ENCODE data around the gene GRIK1.

GRIK1 gene

DNA sequence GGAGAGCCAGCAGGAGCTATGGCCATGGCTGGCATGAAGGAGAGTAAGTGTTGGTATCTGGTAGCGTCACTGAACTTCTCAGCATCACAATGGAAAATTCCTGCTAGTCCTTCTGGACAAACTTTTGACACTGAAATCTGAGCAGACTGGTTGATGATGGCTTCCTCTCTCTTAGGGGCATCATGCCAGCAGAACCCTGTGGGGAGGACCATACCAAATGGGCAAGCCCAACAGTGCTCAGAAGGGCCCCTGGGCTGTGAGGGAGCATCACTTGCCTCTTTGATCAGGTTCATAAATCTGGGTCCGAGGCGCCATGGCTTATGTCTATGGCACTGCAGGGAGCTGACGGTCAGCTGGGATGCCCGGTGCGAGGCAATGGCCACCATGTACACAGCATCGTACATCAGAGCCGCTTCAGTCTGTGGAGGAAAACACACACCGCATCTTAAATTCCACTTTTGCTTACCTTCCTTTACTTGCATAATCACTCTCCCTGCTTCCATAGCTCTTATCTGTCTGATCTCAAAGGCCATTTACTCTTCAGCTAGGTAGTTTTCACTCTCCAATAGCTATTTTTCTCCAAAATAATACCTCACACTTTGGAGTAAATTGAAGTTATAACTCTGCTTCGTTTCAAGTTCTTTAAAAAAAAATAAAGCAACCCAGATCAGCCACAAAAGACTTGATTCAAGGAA, 297.1 kb downstream of the GRIK1 start:
- no peak for DNase-seq (ENCODE audit: low read depth, low spot score)

DNA sequence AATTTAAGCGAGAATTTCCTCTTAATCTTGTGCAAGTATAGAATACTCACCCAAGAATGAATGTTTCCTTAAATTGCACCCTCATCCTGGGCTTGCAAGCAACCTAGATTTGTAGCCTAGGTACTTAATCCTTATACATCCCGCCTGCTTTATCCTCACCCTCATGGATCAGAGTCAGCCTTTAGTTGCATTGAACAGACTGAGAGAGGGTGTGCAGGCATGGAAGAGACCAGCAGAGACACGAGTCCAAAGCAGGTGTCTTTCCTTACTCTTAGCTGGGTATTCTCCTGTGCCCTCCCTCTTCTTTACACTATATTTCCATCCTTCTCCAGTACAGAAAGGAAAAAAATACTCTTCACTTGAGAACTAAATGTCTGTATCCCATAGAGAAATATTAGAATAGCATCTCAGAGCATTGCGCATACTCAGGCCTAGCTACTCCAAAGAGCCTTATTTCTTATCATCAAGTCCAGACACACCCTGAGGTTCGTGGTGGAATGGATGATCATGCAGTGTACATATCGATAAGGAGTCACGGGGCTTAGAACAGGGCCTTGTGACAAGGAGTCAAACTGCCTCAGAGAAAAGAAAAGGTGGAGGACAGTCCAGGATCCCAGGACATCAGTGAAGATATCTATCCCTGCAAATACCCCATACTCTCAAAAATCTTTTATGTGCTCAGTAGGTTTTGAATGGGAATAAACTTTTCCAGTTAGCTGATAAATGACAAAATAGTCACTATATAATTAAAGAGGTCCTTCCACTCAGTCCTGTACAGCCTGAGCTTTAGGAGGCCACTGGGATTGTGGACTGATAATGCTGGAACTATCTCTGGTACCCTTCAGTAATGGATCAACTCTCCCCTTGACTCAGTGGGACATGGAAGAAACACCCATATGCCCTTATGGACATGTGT, 297.9 kb downstream of the GRIK1 start:
- DNase-seq (ENCODE audit: low read depth, low spot score) = no peak

GRCh38 chr21:29641001-29641634, 298.7 kb downstream of the GRIK1 start:
- DNase-seq (ENCODE audit: low read depth, low spot score) = no peak

GRCh38 chr21:29640080-29640508, 299.7 kb downstream of the GRIK1 start:
- DNase-seq (ENCODE audit: low read depth, low spot score) = no peak

DNA sequence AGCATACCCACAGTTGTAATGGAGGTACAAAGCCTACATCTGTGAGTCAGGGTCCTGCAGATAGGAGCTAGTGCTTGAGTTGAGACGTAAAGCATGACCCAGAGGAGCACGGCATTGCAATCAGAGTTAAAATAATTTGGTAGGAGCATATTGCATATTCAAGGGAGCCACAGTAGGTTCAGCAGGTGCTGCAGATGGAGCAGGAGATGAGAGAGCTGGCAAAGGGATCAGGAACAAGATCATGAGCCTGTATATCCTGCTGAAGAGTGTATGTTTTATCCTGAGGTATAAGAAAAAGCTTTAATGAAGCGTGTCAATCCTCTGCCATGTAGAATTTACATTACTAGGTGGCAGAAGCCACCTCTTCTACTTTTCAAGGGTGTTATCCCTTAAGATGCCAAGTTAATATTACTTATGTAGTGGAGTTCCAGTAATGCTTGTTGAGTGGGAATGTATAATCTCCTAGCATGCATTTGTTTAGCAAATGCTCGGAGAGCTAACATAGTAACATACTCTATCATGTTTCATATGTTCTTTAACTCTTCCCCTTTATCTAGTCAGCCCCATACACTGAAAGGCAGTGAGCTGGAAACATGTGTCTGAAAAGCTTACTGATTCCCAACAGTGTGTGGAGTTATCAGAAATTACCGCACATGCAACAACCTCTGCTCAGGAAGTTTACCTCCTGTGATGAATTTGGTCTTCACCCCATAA, 300.3 kb downstream of the GRIK1 start:
- no peak for DNase-seq (ENCODE audit: low read depth, low spot score)

DNA sequence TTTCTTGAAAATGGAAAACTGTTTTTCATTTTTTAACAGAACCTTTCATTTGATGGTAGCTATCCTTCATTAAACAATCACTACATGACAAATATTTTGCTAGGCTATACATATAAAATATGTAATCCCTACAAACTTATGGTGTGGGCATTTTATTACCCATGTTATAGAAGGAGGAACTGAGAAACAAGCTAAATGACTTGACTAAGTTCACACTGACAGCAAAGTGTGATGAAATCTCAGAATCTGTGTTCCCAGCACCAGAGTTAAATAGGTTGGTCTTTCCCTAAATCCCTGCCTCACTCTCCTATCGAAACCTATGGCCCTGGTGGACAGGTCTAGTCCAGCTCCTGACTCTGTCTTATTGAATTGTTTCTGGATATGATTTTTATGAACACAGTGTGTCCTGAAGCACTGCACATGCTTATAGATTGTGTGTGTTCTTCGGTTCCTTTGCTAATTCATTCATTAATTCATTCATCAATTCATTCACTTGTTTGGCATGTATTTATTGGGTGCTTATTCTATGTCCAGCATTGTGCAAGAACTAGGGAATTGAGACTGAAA, 301.0 kb downstream of the GRIK1 start:
- no peak for DNase-seq (ENCODE audit: low read depth, low spot score)

GRCh38 chr21:29638138-29638537, 301.7 kb downstream of the GRIK1 start:
- DNase-seq (ENCODE audit: low read depth, low spot score) = no peak

- no peak for DNase-seq (ENCODE audit: low read depth, low spot score)
Observed at GRCh38 chr21:29637553-29637952, 302.2 kb downstream of the GRIK1 start.

DNA sequence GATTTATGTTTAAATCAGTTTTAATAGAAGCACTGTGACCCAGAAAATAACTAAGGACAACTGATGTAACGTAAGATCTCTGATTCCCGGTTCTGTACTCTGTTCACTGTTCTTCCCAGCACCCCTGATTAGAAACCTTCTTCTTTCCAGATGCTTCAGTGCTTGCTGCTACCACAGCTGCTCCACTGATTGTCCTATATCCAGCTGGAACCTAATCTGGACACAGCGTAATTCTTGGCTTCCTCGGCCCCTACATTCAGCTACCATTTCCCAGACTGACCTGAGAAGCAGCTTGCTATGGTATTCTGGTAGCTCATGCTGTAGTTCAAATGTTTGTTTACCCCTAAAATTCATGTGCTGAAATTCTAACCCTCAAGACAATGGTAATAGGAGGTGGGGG, 302.7 kb downstream of the GRIK1 start:
- no peak for DNase-seq (ENCODE audit: low read depth, low spot score)

DNA sequence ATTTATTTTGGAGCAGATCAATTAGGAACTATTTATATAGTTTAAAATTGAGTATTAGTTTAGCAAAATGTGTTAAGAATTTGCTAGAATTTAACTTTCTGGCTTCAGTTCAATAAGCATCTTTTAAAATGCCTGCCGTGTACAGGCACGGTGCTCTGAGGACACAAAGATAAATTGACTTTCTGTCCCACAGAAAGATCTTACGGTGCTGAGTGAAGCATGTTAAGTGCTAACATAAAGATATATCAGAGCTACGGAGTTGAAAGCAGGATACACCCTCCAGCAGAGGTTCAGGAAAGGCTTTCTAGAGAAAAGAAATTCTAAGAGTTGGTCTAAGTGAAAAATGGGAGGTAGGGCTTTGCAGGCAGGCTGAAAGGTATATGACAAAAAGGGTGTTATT, 305.4 kb downstream of the GRIK1 start:
- no peak for DNase-seq (ENCODE audit: low read depth, low spot score)

DNA sequence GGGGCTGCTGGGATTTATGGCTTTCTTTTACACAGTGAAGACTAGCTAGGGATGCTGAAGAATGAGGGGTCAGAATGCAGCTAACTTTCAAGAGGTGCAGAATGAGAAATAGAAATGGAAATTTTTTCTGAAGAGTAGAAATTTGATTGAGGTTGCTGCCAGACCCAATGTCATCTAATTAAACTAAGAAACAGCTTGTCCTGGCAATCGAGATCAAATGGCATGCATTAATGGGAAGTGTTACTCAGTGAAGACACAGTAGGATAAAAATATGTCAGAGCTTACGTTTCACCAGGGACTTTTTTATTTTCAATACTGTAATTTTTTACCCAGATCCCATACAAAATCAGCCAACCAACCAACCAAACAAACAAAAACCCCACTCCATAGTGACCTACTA, 306.0 kb downstream of the GRIK1 start:
- no peak for DNase-seq (ENCODE audit: low read depth, low spot score)

GRCh38 chr21:29630441-29630840, 309.4 kb downstream of the GRIK1 start:
- DNase-seq (ENCODE audit: low read depth, low spot score) = no peak

DNA sequence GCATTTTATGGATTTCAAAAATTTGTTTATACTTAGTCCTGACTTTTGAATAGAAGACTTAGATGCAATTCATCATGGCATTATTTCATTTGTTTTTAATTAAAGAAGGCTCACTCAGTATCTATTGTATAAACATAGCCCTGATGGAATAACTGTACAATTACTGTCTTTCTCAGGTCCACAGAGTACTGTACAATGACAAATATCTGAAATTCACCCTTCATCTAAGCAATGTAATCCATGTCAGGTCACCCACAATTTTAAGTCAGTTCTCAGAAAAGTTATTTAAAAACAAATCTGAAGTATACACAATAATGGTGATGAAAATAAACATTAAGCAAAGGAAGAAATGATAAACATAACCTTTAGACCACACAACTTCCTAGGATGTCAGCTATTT, 311.9 kb downstream of the GRIK1 start:
- DNase-seq (ENCODE audit: low read depth, low spot score) = no peak

DNA sequence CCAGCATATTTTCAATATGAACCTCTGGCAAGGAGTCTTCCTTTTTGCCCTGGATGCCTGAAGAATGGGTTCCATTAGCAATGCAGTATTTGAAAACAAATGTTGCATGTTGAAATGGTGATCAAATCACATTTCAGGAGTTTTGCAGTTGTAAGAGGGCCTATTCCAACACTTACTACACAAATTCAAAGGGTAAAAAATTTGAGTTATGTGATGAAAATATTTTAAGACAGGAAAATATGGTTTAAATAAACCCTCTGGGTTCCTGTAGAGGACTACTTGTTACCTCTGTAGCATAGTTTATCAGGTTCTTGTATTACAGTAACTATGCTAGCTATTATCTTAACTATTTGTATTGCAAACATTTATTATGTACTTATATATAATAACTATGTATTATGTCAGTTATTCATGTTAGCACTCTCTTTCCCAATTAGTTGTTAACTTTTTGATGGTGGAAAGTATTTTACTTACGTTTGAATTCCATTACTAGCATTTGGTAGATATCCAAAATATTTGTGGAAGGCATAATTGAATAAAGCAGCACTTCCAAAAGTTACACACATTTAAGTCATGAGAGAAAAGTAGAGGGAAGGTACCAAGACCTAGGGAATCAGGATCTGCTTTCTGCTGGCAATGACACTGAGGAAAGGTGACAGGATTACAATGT, 312.9 kb downstream of the GRIK1 start:
- no peak for DNase-seq (ENCODE audit: low read depth, low spot score)

GRCh38 chr21:29625990-29626389, 313.8 kb downstream of the GRIK1 start:
- no peak for DNase-seq (ENCODE audit: low read depth, low spot score)

DNA sequence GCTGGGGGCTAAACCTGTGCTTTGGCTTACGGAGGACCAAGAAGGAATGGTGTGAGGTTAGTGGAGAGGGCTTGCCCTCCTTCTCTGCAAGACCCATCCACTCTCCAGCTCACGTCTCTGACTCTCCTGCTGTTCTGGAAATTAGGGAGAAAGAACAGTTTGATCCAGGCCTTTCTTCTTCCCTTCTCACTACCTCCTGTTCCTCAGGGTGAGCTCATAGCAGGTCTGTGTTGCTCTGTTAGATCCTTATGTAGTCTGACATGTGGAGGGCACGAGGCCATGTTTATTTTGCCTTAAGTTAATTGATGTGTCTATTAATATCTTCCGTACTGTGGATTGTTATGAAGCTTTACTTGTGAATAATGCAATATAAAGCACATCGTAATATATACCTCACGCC, 315.0 kb downstream of the GRIK1 start:
- DNase-seq (ENCODE audit: low read depth, low spot score) = no peak

GRCh38 chr21:29621525-29621924, 318.3 kb downstream of the GRIK1 start:
- no peak for DNase-seq (ENCODE audit: low read depth, low spot score)

DNA sequence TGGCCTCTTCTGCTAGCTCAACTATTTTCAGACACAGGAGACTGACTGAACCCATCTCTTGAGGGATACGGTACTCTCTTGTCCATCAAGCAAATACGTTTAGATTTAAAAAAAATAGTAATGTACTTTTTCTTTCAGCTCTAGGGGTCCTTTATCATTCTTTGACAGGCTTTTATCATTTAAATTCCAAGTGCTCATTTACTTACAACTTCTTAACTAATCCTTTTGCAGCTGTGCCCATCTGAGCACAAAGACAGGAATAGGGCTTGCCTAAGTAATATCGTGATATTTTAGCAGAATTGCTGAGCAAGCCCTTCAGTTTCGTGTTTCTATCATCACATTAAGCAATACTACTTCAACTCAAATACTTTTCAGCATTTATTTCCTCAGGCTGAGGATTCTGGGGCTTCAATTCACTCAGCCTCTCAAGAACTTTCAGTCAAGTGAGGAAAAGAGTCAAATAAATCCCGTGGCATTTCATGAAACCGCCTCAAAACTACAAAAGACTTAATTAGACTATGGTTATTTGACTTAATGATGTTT, 323.5 kb downstream of the GRIK1 start:
- DNase-seq (ENCODE audit: low read depth, low spot score) = no peak

DNA sequence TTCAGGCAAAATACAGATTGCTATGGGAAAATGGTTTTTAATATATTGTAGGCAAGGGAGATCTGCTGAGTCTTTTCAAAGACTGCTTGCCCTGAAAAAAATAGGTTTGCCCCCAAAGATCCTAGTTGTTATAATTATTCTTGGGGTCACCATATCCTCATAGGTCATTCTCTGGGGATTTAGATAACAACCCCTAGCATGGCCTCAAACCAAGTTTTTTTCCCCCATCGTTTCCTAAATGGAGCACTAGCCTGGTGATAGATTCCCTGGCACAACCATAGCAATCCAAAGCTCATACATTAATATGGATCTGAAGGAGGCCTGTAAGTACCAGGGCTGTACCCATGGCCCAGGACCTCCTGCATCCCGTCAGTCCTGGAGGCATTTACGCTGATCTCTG, 325.9 kb downstream of the GRIK1 start:
- DNase-seq (ENCODE audit: low read depth, low spot score) = no peak

- no peak for DNase-seq (ENCODE audit: low read depth, low spot score)
Observed at GRCh38 chr21:29613021-29613420, 326.8 kb downstream of the GRIK1 start.
